ENCODE results near the gene ITCH.

GRCh38 chr20:34443546-34443945, 80.5 kb downstream of the ITCH start:
- TF ChIP-seq POLR2A (IDR thresholded peaks at IDR 0.05) (no peak), CTCF (IDR thresholded peaks at IDR 0.05) (no peak), POLR2AphosphoS5 (IDR thresholded peaks at IDR 0.05) (no peak), EP300 (IDR thresholded peaks at IDR 0.05; ENCODE audit: low read depth) (no peak)

Measured in transverse colon (tissue), 4 donors.